ENCODE measurements around the gene FAM50B.
"Not testable (repeated sequence)": the region's sequence is repeated elsewhere in the genome, so short reads cannot be mapped to it uniquely, and the experiment has no call there.

The FAM50B gene

GRCh38 chr6:3850451-3851203 lies 1.5 kb downstream of the FAM50B start:
- Histone ChIP-seq H3K9ac (ENCODE audit: low read length in 2 of 2) (no peak overlapping the region), H3K4me3 (ENCODE audit: low read length in 2 of 2) (peak overlapping the region; percentile 79 to 82), H3K9me3 (ENCODE audit: control insufficient read depth in 2 of 2, low read length in 2 of 2) (no peaks in the 10 kb centered on the region), H3K4me1 (ENCODE audit: control insufficient read depth, insufficient read depth, low read length) (peaks cover 15% of the 10 kb centered on the region), H3K27ac (ENCODE audit: low read length) (no peak overlapping the region), H3K27me3 (ENCODE audit: control insufficient read depth in 1 of 2, insufficient read depth in 2 of 2, low read length in 2 of 2) (no peaks in the 10 kb centered on the region), H3K36me3 (ENCODE audit: control insufficient read depth in 2 of 2, insufficient read depth in 2 of 2, low read length in 2 of 2) (no peaks in the 10 kb centered on the region)

- Histone ChIP-seq H3K4me1 (ENCODE audit: control insufficient read depth, insufficient read depth, low read length) (peaks cover 15% of the 10 kb centered on the region), H3K27ac (ENCODE audit: low read length) (no peak overlapping the region), H3K4me3 (ENCODE audit: low read length in 2 of 2) (no peak overlapping the region), H3K9me3 (ENCODE audit: control insufficient read depth in 2 of 2, low read length in 2 of 2) (no peaks in the 10 kb centered on the region), H3K36me3 (ENCODE audit: control insufficient read depth in 2 of 2, insufficient read depth in 2 of 2, low read length in 2 of 2) (no peaks in the 10 kb centered on the region), H3K9ac (ENCODE audit: low read length in 2 of 2) (no peak overlapping the region), H3K27me3 (ENCODE audit: control insufficient read depth in 1 of 2, insufficient read depth in 2 of 2, low read length in 2 of 2) (no peaks in the 10 kb centered on the region)
Observed at GRCh38 chr6:3851839-3852238, 2.7 kb downstream of the FAM50B start.

GRCh38 chr6:3852391-3852790 lies 3.2 kb downstream of the FAM50B start:
- no peaks in the 10 kb centered on the region for H3K9me3 ChIP-seq (ENCODE audit: control insufficient read depth in 2 of 2, low read length in 2 of 2)
- no peaks in the 10 kb centered on the region for H3K36me3 ChIP-seq (ENCODE audit: control insufficient read depth in 2 of 2, insufficient read depth in 2 of 2, low read length in 2 of 2)
- H3K4me1 ChIP-seq (ENCODE audit: control insufficient read depth, insufficient read depth, low read length): peaks cover 15% of the 10 kb centered on the region
- H3K27ac ChIP-seq (ENCODE audit: low read length): no peak overlapping the region
- no peak overlapping the region for H3K9ac ChIP-seq (ENCODE audit: low read length in 2 of 2)
- no peak overlapping the region for H3K4me3 ChIP-seq (ENCODE audit: low read length in 2 of 2)
- no peaks in the 10 kb centered on the region for H3K27me3 ChIP-seq (ENCODE audit: control insufficient read depth in 1 of 2, insufficient read depth in 2 of 2, low read length in 2 of 2)

GRCh38 chr6:3855866-3856265 lies 6.7 kb downstream of the FAM50B start:
- no peaks in the 10 kb centered on the region for H3K36me3 ChIP-seq (ENCODE audit: control insufficient read depth in 2 of 2, insufficient read depth in 2 of 2, low read length in 2 of 2)

GRCh38 chr6:3856576-3856975 lies 7.4 kb downstream of the FAM50B start:
- Histone ChIP-seq H3K27me3 (ENCODE audit: control insufficient read depth in 1 of 2, insufficient read depth in 2 of 2, low read length in 2 of 2) (no peaks in the 10 kb centered on the region), H3K4me3 (ENCODE audit: low read length in 2 of 2) (no peak overlapping the region), H3K9me3 (ENCODE audit: control insufficient read depth in 2 of 2, low read length in 2 of 2) (no peaks in the 10 kb centered on the region), H3K27ac (ENCODE audit: low read length) (no peak overlapping the region), H3K9ac (ENCODE audit: low read length in 2 of 2) (no peak overlapping the region), H3K4me1 (ENCODE audit: control insufficient read depth, insufficient read depth, low read length) (no peaks in the 10 kb centered on the region), H3K36me3 (ENCODE audit: control insufficient read depth in 2 of 2, insufficient read depth in 2 of 2, low read length in 2 of 2) (no peaks in the 10 kb centered on the region)

More at GRCh38 chr6:3855866-3856265, 6.7 kb downstream of the FAM50B start:
- no peak overlapping the region for H3K4me3 ChIP-seq (ENCODE audit: low read length in 2 of 2)
- H3K9ac ChIP-seq (ENCODE audit: low read length in 2 of 2): no peak overlapping the region
- no peaks in the 10 kb centered on the region for H3K9me3 ChIP-seq (ENCODE audit: control insufficient read depth in 2 of 2, low read length in 2 of 2)
- H3K4me1 ChIP-seq (ENCODE audit: control insufficient read depth, insufficient read depth, low read length): peaks cover 2% of the 10 kb centered on the region
- H3K27ac ChIP-seq (ENCODE audit: low read length): no peak overlapping the region
- no peaks in the 10 kb centered on the region for H3K27me3 ChIP-seq (ENCODE audit: control insufficient read depth in 1 of 2, insufficient read depth in 2 of 2, low read length in 2 of 2)

GRCh38 chr6:3857468-3858456 lies 8.6 kb downstream of the FAM50B start:
- Histone ChIP-seq H3K36me3 (ENCODE audit: control insufficient read depth in 2 of 2, insufficient read depth in 2 of 2, low read length in 2 of 2) (no peaks in the 10 kb centered on the region), H3K4me3 (ENCODE audit: low read length in 2 of 2) (no peak overlapping the region), H3K9me3 (ENCODE audit: control insufficient read depth in 2 of 2, low read length in 2 of 2) (no peaks in the 10 kb centered on the region), H3K27me3 (ENCODE audit: control insufficient read depth in 1 of 2, insufficient read depth in 2 of 2, low read length in 2 of 2) (no peaks in the 10 kb centered on the region), H3K9ac (ENCODE audit: low read length in 2 of 2) (no peak overlapping the region), H3K4me1 (ENCODE audit: control insufficient read depth, insufficient read depth, low read length) (no peaks in the 10 kb centered on the region), H3K27ac (ENCODE audit: low read length) (no peak overlapping the region)

GRCh38 chr6:3859878-3860552 lies 10.8 kb downstream of the FAM50B start:
- Histone ChIP-seq H3K27me3 (ENCODE audit: control insufficient read depth in 1 of 2, insufficient read depth in 2 of 2, low read length in 2 of 2) (no peaks in the 10 kb centered on the region), H3K4me3 (ENCODE audit: low read length in 2 of 2) (no peak overlapping the region), H3K27ac (ENCODE audit: low read length) (no peak overlapping the region), H3K9me3 (ENCODE audit: control insufficient read depth in 2 of 2, low read length in 2 of 2) (no peaks in the 10 kb centered on the region), H3K36me3 (ENCODE audit: control insufficient read depth in 2 of 2, insufficient read depth in 2 of 2, low read length in 2 of 2) (no peaks in the 10 kb centered on the region), H3K9ac (ENCODE audit: low read length in 2 of 2) (no peak overlapping the region), H3K4me1 (ENCODE audit: control insufficient read depth, insufficient read depth, low read length) (no peaks in the 10 kb centered on the region)

GRCh38 chr6:3861424-3861823 lies 12.3 kb downstream of the FAM50B start:
- no peaks in the 10 kb centered on the region for H3K27me3 ChIP-seq (ENCODE audit: control insufficient read depth in 1 of 2, insufficient read depth in 2 of 2, low read length in 2 of 2)
- no peak overlapping the region for H3K27ac ChIP-seq (ENCODE audit: low read length)
- H3K36me3 ChIP-seq (ENCODE audit: control insufficient read depth in 2 of 2, insufficient read depth in 2 of 2, low read length in 2 of 2): no peaks in the 10 kb centered on the region
- no peaks in the 10 kb centered on the region for H3K4me1 ChIP-seq (ENCODE audit: control insufficient read depth, insufficient read depth, low read length)
- no peaks in the 10 kb centered on the region for H3K9me3 ChIP-seq (ENCODE audit: control insufficient read depth in 2 of 2, low read length in 2 of 2)
- no peak overlapping the region for H3K4me3 ChIP-seq (ENCODE audit: low read length in 2 of 2)
- H3K9ac ChIP-seq (ENCODE audit: low read length in 2 of 2): no peak overlapping the region

GRCh38 chr6:3862038-3862437 lies 12.9 kb downstream of the FAM50B start:
- Histone ChIP-seq H3K9ac (ENCODE audit: low read length in 2 of 2) (no peak overlapping the region), H3K27me3 (ENCODE audit: control insufficient read depth in 1 of 2, insufficient read depth in 2 of 2, low read length in 2 of 2) (no peaks in the 10 kb centered on the region), H3K4me3 (ENCODE audit: low read length in 2 of 2) (no peak overlapping the region), H3K4me1 (ENCODE audit: control insufficient read depth, insufficient read depth, low read length) (no peaks in the 10 kb centered on the region), H3K9me3 (ENCODE audit: control insufficient read depth in 2 of 2, low read length in 2 of 2) (no peaks in the 10 kb centered on the region), H3K36me3 (ENCODE audit: control insufficient read depth in 2 of 2, insufficient read depth in 2 of 2, low read length in 2 of 2) (no peaks in the 10 kb centered on the region), H3K27ac (ENCODE audit: low read length) (no peak overlapping the region)

GRCh38 chr6:3863322-3863721 lies 14.1 kb downstream of the FAM50B start:
- not testable (repeated sequence) for H3K4me1 ChIP-seq (ENCODE audit: control insufficient read depth, insufficient read depth, low read length)

More at GRCh38 chr6:3863322-3863721, 14.1 kb downstream of the FAM50B start:
- H3K36me3 ChIP-seq (ENCODE audit: control insufficient read depth in 2 of 2, insufficient read depth in 2 of 2, low read length in 2 of 2); H3K4me3 ChIP-seq (ENCODE audit: low read length in 2 of 2); H3K27ac ChIP-seq (ENCODE audit: low read length); H3K27me3 ChIP-seq (ENCODE audit: control insufficient read depth in 1 of 2, insufficient read depth in 2 of 2, low read length in 2 of 2); H3K9ac ChIP-seq (ENCODE audit: low read length in 2 of 2); H3K9me3 ChIP-seq (ENCODE audit: control insufficient read depth in 2 of 2, low read length in 2 of 2): not testable (repeated sequence)
